ENCODE results near the gene CNOT6L. TPM values are rescaled to one million over a fixed set of nuclear protein-coding genes. Genes with fewer than 3 reads are reported as not detected.
A peak's percentile ranks its signal among the peaks of the same experiment; 100 is the strongest.

Gene CNOT6L
- total RNA-seq, 1 experiment from 2014 or later, result 9.2 TPM

- H3K9me3 ChIP-seq (replicated peaks), result no peaks in the 10 kb centered on the region
Observed at GRCh38 chr4:77703666-77704065, 115.5 kb downstream of the CNOT6L start.

GRCh38 chr4:77701121-77701520, 118.0 kb downstream of the CNOT6L start:
- no peak for DNase-seq (ENCODE audit: low read depth in 1 of 2, low spot score in 2 of 2)
- Histone ChIP-seq H3K4me1 (replicated peaks) (peaks cover 18% of the 10 kb centered on the region), H3K36me3 (no peaks in the 10 kb centered on the region), H3K9me3 (replicated peaks) (no peaks in the 10 kb centered on the region), H3K4me3 (no peak overlapping the region), H3K27ac (no peak overlapping the region), H3K27me3 (replicated peaks) (no peaks in the 10 kb centered on the region)

More at GRCh38 chr4:77703666-77704065, 115.5 kb downstream of the CNOT6L start:
- Histone ChIP-seq H3K27me3 (replicated peaks) (no peaks in the 10 kb centered on the region), H3K36me3 (no peaks in the 10 kb centered on the region), H3K27ac (no peak overlapping the region), H3K4me1 (replicated peaks) (peaks cover 4% of the 10 kb centered on the region), H3K4me3 (no peak overlapping the region)
- no peak for DNase-seq (ENCODE audit: low read depth in 1 of 2, low spot score in 2 of 2)

- peak in 1 of 2 experiments; percentile 12 for DNase-seq (ENCODE audit: low read depth in 1 of 2, low spot score in 2 of 2)
- Histone ChIP-seq H3K4me1 (replicated peaks) (peaks cover 27% of the 10 kb centered on the region), H3K9me3 (replicated peaks) (no peaks in the 10 kb centered on the region), H3K4me3 (no peak overlapping the region), H3K36me3 (no peaks in the 10 kb centered on the region), H3K27ac (no peak overlapping the region), H3K27me3 (replicated peaks) (no peaks in the 10 kb centered on the region)
Observed at GRCh38 chr4:77699731-77700210, 119.4 kb downstream of the CNOT6L start.

GRCh38 chr4:77697860-77698590, 121.1 kb downstream of the CNOT6L start:
- Histone ChIP-seq H3K4me1 (replicated peaks) (peaks cover 27% of the 10 kb centered on the region), H3K4me3 (0 out of 2 replicates have a peak overlapping the region, but pooled peaks have one; percentile 1), H3K9me3 (replicated peaks) (no peaks in the 10 kb centered on the region), H3K36me3 (no peaks in the 10 kb centered on the region), H3K27ac (peak overlapping the region; percentile 23), H3K27me3 (replicated peaks) (no peaks in the 10 kb centered on the region)
- DNase-seq (ENCODE audit: low read depth in 1 of 2, low spot score in 2 of 2), result peak; percentile 51 to 57

- no peak overlapping the region for H3K4me3 ChIP-seq
- no peaks in the 10 kb centered on the region for H3K36me3 ChIP-seq
- H3K9me3 ChIP-seq (replicated peaks), result no peaks in the 10 kb centered on the region
- H3K27me3 ChIP-seq (replicated peaks), result no peaks in the 10 kb centered on the region
- H3K4me1 ChIP-seq (replicated peaks), result peaks cover 27% of the 10 kb centered on the region
- DNase-seq (ENCODE audit: low read depth in 1 of 2, low spot score in 2 of 2), result peak; percentile 76 to 91
- peak overlapping the region; percentile 41 for H3K27ac ChIP-seq
Observed at GRCh38 chr4:77695774-77696173, 123.4 kb downstream of the CNOT6L start.

- Histone ChIP-seq H3K27me3 (replicated peaks) (no peaks in the 10 kb centered on the region), H3K4me1 (replicated peaks) (peaks cover 20% of the 10 kb centered on the region), H3K9me3 (replicated peaks) (no peaks in the 10 kb centered on the region), H3K27ac (no peak overlapping the region), H3K4me3 (no peak overlapping the region), H3K36me3 (no peaks in the 10 kb centered on the region)
- DNase-seq (ENCODE audit: low read depth in 1 of 2, low spot score in 2 of 2), result no peak
Observed at GRCh38 chr4:77692847-77693432, 126.2 kb downstream of the CNOT6L start.

GRCh38 chr4:77681792-77682191, 137.4 kb downstream of the CNOT6L start:
- 0 out of 2 replicates have a peak, but pooled peaks cover 4% of the 10 kb centered on the region for H3K9me3 ChIP-seq (replicated peaks)
- peaks cover 9% of the 10 kb centered on the region for H3K27me3 ChIP-seq (replicated peaks)
- H3K36me3 ChIP-seq, result no peaks in the 10 kb centered on the region
- no peaks in the 10 kb centered on the region for H3K4me1 ChIP-seq (replicated peaks)
- DNase-seq (ENCODE audit: low read depth in 1 of 2, low spot score in 2 of 2), result no peak
- H3K4me3 ChIP-seq, result no peak overlapping the region
- no peak overlapping the region for H3K27ac ChIP-seq

GRCh38 chr4:77676842-77677241, 142.3 kb downstream of the CNOT6L start:
- H3K36me3 ChIP-seq, result no peaks in the 10 kb centered on the region
- H3K27me3 ChIP-seq (replicated peaks), result peaks cover 9% of the 10 kb centered on the region
- no peaks in the 10 kb centered on the region for H3K4me1 ChIP-seq (replicated peaks)
- no peaks in the 10 kb centered on the region for H3K9me3 ChIP-seq (replicated peaks)
- H3K27ac ChIP-seq, result no peak overlapping the region
- H3K4me3 ChIP-seq, result no peak overlapping the region
- no peak for DNase-seq (ENCODE audit: low read depth in 1 of 2, low spot score in 2 of 2)

- no peak overlapping the region for H3K4me3 ChIP-seq
- H3K27me3 ChIP-seq (replicated peaks), result no peaks in the 10 kb centered on the region
- no peak overlapping the region for H3K27ac ChIP-seq
- no peaks in the 10 kb centered on the region for H3K36me3 ChIP-seq
- no peaks in the 10 kb centered on the region for H3K4me1 ChIP-seq (replicated peaks)
- DNase-seq (ENCODE audit: low read depth in 1 of 2, low spot score in 2 of 2), result no peak
- no peaks in the 10 kb centered on the region for H3K9me3 ChIP-seq (replicated peaks)
Observed at GRCh38 chr4:77671051-77671450, 148.1 kb downstream of the CNOT6L start.

- Histone ChIP-seq H3K4me1 (replicated peaks) (no peaks in the 10 kb centered on the region), H3K27me3 (replicated peaks) (no peaks in the 10 kb centered on the region), H3K4me3 (no peak overlapping the region), H3K27ac (no peak overlapping the region), H3K36me3 (no peaks in the 10 kb centered on the region), H3K9me3 (replicated peaks) (no peaks in the 10 kb centered on the region)
- DNase-seq (ENCODE audit: low read depth in 1 of 2, low spot score in 2 of 2), result no peak
Observed at GRCh38 chr4:77669946-77670590, 149.1 kb downstream of the CNOT6L start.

- no peak for DNase-seq (ENCODE audit: low read depth in 1 of 2, low spot score in 2 of 2)
Observed at GRCh38 chr4:77665381-77666069, 153.6 kb downstream of the CNOT6L start.

More at GRCh38 chr4:77665381-77666069, 153.6 kb downstream of the CNOT6L start:
- Histone ChIP-seq H3K36me3 (no peaks in the 10 kb centered on the region), H3K27me3 (replicated peaks) (no peaks in the 10 kb centered on the region), H3K27ac (no peak overlapping the region), H3K4me3 (no peak overlapping the region), H3K4me1 (replicated peaks) (no peaks in the 10 kb centered on the region), H3K9me3 (replicated peaks) (no peaks in the 10 kb centered on the region)
